GM19023 (cell line): ENCODE results near the gene SLC22A6.

Experiments
- ATAC-seq: cut with Tn5 transposase; IDR thresholded peaks from one replicate; pipeline ENCODE4 v1.9.1; 2021; ENCODE audit warnings: mild to moderate bottlenecking, moderate library complexity; ENCODE audit not compliant: unreplicated experiment

Gene SLC22A6, protein sequence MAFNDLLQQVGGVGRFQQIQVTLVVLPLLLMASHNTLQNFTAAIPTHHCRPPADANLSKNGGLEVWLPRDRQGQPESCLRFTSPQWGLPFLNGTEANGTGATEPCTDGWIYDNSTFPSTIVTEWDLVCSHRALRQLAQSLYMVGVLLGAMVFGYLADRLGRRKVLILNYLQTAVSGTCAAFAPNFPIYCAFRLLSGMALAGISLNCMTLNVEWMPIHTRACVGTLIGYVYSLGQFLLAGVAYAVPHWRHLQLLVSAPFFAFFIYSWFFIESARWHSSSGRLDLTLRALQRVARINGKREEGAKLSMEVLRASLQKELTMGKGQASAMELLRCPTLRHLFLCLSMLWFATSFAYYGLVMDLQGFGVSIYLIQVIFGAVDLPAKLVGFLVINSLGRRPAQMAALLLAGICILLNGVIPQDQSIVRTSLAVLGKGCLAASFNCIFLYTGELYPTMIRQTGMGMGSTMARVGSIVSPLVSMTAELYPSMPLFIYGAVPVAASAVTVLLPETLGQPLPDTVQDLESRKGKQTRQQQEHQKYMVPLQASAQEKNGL

DNA sequence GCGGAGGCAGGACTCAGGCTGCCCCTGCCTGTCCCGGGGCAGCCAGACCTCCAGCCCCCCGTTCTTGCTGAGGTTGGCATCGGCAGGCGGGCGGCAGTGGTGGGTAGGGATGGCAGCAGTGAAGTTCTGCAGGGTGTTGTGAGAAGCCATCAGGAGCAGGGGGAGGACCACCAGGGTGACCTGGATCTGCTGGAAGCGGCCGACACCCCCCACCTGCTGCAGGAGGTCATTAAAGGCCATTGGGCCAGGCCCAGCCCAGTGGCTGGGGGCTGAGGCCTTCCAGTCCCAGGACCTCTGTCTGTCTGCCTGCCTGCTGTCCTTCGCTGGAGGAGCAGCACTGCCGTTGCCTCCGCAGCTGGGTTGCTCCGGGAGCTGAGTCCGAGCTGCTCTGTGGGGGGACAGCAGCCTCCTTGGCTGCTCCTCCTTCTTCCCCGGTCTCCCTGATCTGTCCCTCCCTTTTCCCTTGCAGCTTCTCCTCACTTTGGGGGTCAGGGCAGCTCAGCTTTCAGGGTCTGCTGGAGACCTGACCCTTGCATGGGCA is at the start of gene SLC22A6:
TSS of gene SLC22A6 (minus strand) at position 517 of the 541 bp plus-strand sequence. CDS start at position 240, 277 bp downstream.
- no peak for ATAC-seq

DNA sequence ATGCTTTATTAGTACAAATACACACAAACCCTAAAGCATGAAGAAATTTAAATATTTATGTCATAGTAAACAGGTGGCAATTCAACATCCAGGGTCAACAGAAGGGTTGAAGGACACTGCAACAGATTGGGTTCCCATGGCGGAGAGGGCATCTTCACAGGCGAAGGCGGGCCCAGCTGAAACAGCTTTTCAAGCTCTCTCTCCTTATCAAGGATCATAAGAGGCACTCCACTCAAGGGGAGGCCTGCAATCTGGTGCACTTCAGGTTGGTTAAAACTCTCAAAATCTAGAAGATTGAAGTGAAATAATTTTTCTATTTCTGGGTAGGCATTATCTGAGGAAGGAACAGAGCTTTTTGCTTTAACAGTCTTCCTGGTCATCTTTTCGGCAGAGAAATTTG is 47.7 kb upstream of the SLC22A6 start:
- no peak for ATAC-seq

DNA sequence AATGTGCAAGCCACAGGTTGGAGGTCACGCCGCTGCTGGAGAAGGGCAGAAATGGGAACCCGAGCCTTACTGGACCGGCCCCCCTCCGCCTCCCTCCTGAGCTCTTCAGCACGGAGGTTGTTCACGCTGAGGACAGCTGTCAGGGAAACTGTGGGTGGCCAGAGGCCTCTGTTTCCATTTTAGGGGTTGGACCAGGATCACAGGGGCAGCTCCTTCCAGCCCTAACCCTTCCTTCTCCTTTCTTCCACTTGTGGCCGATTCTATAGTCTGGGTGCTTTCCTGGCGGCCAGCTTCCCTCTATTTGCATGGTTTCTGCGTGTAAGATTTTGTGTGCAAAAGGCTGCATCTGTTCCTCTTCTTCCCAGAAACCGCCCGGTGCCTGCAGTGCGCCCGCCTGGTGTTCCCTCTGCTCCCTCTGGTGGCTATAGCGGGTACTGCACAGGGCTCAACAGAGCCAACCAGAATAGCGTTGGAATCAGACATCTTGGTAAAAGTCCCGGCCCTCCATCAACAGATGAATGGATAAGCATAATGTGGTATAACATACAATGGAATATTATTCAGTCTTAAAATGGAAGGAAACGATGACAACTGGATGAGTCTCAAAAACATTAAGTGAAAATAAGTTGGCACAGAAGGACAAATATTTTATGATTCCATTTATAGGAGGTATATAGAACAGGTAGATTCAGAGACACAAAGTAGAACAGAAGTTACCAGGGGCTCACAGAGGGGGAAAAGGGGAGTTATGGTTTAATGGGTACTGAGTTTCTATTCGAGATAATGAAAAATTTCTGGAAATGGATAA is 39.3 kb upstream of the SLC22A6 start:
- ATAC-seq: no peak

DNA sequence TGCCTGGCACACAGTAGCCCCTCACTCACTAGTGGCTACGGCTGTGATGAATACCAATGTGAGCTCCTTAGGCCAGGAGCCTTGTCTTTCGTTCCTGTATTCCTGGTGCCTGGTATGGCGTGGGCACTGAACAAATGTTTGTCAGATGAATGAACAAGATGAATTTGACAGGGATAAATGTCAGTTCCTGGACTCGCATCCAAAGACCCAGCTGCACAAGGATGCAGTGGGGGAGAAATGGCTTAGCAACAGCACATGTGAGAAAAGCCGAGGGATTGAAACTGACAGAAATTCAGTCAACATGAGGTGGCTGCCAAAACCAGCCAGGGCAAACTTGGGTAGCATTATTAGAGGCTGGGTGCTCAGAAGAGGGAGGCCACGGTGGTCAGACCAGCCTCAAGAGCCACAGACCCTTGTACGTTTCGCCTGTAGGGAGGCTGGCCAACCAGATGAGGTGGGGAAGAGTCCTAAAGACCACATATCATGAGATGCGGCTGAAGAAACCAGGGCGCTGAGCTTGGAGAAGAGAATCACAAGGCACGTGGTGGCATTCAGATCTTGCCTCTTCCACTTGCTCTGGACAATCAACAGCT is 38.6 kb upstream of the SLC22A6 start:
- ATAC-seq: no peak

DNA sequence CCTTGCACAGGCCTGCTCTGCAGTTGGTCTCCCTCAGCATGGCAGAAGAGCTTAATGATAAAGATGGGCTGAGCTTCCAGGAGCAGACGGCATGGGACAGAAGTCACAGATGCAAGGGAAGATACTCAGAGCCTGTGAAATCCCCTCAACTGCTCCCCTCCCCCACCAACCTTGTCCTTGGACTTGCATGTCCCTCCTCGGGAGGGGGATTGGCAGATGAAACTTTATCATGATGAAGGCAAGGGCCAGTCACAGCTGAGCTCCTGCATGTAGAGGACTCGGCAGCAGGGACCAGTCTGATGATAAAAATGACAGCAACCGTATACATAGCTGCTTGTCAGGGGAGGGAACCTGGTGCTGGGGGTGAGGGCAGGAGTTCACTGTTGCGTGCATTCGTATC is 37.7 kb upstream of the SLC22A6 start:
- ATAC-seq: no peak

DNA sequence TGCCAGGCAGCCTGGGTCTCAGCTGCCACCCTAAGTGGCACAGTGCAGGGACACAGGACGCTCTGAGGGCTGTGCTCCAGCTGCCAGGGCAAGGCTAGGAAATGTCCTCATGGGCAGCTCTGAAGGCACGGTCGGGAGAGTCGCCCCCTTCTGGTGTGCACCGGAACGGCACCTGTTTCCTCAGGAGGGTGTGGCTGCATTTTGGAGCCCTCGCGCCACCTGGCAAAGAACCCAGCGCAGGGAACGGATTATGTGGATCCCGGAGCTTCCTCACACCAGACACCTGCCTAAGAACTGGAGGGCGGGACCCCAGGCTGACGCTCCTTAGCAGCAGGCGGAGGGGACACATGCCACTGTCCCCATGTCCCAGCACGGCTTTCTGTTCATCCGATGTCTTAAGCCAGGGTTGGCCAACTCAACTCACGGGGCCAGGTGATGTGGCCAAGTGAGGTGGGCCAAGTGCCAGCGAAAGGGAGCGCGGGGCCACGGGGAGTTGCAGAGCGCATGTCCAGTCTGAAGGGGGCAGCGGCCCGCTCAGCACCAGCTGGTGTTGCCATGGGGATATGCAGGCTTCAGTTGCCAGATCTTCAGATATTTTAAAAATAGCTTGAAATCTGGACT is 36.0 kb upstream of the SLC22A6 start:
- ATAC-seq: no peak

DNA sequence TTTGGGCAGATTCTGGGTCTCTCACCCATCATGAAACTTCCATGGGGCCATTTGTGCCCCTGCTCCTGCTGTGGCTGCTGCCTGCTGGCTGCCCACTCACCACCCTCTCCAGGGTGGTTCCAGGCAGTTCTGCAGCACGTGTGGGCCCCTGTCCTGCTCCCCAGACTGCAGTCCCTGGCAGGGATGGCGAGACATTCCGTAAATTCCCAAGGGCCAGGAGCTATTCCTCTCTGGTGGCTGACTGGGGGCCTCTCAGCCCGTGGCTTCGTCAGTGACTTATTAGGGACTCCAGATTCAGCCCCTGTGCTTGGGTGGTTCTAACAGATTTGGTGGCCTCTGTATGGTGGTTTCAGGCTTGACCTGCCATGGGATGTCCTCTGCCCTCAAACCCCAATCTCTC is 34.7 kb upstream of the SLC22A6 start:
- no peak for ATAC-seq

DNA sequence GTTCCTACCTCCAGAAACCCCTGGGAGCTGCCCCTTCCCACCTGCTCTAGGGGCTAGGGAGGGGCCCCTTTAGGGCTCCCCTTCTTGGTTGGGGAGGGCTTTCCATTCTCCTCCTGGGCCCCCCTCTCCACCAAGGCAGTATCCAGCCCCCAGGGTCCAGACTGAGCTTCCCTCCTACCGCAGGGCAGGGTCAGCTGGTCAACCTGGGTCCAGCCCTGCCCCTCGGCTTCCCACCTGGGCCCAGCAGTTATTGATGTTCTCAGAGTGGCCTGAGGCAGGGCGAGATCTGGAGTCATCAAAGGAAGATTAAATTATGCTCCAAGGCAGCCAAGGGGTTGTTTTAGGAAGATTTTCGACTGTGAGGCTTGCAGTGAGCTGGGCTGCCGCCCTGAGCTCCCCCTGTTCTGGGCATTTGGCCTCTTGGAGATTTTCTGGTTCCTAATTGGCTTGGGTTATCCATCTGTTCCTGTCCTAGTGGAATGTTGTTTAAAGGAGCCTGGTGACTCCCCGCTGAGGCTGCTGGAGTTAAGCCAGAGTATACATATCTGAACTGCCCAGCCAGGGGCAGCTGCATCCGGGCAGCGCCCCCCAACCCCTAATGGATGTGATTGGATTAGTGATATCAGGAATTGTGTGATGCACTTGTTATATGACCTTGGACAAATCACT is 32.7 kb upstream of the SLC22A6 start:
- no peak for ATAC-seq

DNA sequence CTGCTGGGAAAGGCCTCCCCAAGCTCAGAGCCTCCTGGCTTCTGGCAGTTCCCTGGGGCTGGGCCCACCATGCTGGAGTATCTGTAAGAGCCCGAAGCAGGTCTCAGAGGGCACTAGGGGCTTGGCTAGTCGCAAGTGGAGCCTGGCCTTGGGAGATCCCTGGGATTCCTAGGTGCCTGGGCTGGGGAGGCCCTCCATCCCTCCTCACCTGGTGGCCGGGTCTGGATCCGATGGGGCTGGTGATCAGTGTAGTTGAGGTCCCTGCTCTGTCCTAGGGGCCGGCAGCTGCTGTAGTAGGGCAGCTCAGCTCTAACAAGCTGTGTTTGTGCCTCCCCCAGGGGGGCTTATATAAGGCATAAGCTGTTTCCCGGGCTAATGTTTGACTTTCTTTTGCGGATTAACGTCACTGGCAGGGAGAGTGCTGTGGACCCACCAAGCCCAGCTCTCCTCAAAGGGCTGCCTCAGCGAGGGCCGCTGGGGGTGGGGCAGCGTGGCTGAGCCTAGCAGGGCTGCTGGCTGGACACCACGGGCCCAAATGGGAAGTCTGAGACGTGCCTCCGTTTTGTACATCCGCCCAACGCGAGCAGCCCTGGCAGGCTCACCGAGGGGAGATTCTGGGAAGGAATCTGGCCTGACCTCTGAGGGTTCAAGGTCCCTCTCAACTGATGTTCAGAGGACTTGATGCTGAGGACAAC is 30.9 kb upstream of the SLC22A6 start, which contains the start of gene SLC22A8:
TSS of gene SLC22A8 (minus strand) at position 321 of the 695 bp plus-strand sequence. CDS start 883 bp downstream, outside the sequence.
- no peak for ATAC-seq

DNA sequence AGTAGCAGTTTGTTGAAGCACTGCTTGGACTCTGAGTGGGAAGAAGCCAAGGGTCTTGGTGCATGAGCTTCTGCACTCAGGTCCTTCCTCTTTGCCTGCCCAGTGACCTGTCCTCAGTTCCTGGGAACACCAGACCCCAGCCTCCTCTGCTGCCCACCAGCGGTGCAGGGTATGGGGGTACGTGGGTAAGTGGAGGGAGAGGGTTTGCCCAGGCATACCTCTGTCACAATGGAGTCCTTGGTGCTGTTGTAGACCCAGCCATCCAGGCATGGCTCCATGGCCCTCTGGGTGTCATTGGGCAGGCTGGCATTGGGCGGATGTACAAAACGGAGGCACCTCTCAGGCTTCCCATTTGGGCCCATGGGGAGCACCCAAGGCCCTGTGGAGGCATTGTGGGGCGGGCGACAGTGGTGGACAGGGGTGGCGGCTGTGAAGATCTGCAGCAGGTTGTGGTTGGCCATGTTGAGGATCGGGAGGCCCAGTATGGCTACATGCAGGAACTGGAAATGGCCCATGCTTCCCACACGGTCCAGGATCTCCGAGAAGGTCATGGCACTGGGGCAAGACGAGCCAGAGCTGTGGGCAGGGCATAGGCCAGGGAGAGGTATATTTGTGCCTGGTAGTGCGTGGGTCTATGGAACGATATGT is 29.8 kb upstream of the SLC22A6 start:
- ATAC-seq: no peak

DNA sequence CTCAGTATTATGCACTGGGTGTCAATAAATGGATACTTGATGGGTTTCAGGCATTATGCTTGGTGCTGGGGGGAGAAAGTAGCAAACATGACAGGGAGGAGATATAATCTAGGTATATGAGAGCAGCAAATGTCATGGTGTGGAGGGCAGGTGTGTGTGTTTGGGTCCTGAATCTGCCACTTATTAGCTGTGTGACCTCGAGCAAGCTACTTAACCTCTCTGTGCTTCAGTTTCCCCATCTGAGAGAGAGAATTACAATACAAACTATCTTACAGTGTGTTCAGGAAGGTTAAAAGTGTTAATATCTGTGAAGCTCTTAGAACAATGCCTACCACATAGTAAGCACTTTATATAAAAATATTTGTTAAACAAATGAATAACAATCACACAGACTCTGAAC is 28.1 kb upstream of the SLC22A6 start:
- ATAC-seq: no peak

DNA sequence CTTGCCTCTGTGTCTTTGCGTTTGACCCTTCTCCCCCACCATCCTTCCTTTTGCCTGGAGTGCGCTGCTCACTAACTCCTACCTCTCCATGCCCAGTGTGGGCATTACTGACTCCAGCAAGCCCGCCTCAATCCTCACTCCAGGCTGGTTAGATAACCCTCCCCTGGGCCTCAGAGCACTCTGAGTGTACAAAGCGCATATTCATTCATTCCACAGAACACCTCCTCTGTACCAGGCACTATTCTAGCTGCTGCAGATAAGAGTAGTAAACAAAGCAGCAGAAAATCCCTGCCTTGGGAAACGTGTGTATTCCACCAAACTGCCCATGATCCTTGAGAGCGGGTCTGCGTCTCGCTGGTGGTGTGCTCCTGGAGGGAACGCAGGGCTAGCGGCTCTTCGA is 27.7 kb upstream of the SLC22A6 start:
- no peak for ATAC-seq

DNA sequence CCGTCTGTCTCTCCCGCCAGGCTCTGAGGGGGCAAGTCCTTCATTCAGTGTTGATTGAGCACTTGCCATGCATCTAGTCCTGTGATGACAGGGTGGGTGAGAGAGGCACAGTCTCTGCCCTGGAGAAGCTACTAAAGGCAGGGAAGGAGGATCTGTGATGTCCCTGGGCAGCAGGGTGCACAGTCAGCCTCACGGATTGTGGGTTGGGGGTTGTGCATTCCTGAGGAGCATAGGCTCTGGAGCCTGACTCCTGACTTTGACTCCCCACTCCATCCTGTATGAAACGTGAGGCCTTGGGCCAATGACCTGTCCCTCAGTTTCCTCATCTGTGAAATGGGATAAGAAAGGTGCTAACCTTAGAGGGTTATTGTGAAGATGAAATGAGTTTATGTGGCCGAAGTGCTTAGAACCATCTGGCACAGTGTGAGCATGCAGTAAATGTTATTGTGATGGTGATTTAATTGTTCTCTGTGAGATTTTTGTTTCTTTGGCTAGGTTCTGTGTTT is 26.2 kb upstream of the SLC22A6 start:
- ATAC-seq: no peak

DNA sequence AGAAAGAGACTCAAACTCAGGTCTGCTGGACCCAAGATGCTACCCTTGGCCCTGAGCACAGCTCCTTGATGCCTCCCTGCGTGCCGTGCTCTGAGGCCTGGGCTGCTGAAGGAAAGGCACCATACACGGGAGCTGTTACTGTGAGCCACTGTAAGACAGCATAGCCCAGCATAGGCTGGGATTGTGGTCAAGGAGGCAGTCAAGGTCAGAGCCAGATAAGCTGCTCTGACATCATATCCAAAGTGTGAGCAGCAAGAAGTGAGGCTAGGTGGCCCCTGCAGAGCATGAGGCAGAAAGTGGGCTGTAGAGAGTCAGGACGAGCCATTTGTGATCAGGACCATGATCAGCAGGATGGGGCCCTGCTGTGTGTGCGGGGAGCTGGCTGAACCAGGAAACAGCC is 23.2 kb upstream of the SLC22A6 start:
- ATAC-seq: no peak

DNA sequence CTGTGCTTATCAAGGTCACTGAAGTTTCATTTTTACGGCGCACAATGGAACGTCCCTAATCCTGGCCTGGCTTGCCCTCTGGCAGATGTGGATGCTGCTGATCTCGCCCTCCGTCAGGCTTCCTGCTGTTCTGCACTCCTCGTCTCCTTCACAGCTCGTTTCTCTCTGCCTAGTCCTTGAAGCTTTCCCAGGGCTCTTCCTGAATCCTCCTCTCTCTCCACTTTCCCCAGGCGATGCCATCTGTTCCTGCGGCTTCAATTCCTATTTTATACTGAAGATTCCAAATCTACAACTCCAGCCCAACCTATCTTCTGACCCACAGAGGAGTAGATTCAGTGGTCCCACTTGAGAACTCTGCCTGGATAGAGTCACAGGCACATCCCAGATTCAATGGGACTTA is 16.7 kb upstream of the SLC22A6 start:
- no peak for ATAC-seq

DNA sequence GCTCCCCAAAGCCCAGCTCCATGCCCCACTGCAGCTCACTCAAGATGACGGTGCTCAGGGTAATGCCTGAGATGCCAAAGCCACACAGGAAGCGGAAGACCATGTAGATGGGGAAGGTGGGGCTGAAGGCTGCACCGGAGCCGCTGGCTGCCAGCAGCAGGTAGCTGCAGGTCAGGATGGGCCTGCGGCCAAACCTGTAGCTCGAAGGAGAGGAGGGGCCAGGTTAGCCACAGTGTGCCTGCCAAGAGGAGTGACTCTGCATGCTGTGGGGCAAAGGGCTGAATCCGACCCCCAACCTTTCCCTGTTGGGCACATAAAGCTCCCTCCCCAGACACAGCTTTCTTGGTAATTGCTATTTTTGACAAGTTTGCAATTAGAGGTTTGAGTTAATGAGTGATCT is 14.9 kb upstream of the SLC22A6 start:
- ATAC-seq: no peak

DNA sequence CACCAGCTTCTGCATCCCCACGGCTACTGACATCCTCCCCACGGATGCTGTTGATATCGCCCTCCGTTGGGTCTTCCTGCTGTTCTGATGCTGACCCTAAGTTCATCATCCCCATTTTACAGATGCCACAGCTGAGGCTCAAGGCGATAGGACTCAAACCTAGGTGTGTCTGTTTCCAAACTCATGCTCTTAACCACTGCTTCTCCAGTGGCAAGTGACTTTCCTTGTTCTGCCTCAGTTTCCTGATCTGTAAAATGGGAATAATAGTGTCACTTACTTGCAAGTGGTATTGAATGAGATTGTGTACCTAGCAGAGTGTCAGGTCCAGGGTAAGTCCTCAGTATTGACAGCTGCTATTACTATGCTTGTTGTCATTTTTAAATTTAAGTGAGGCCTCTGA is 14.4 kb upstream of the SLC22A6 start:
- ATAC-seq: no peak

DNA sequence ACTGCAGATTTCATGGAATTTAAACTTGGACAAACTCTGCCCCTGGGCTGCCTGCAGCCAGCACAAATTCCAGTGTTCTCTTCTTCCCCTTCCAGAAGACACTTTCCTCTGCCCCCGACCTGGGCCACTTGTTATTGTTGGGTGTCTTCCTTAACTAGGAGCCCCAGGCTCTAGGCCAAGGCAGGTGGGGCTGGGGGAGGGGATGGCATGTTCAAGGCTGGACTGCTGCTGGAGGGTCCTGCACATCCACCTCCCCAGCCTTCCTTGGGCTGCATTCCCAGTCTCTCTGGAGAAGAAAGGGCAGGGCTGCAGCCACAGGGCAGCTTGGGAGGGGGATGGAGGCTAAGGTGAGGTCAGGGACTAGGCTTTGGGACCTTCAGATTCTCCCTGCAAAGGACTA is 11.5 kb upstream of the SLC22A6 start:
- no peak for ATAC-seq

DNA sequence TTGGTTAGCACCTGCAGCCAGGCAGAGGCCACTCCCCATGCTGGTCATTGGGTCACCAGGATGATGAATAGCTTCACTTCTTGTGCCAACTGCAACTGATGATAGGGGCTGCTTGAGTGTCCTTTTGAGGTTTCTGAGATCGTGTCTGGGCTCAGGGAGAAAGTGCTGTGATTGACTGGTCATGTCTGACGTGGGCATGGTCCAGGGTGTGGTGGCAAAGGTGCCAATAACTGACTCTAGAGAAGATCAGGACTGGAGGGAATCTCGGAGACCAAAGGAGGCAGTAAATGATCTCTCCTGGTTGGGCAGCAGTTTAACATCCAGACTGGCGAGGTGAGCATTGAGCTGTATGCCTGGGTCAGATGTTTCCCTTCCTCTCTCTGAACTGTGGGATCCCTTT is 10.0 kb upstream of the SLC22A6 start:
- no peak for ATAC-seq
